Smooth muscle cell (in vitro differentiated cells): Measurements from ENCODE around the gene CD58. TPM values are rescaled to one million over a fixed set of nuclear protein-coding genes. Genes with fewer than 3 reads are reported as not detected.

Source experiments
- DNase-seq: peaks from one replicate; lab custom pipeline; 2025; ENCODE audit not compliant: unreplicated experiment; lab: John Stamatoyannopoulos, UW
- H2AFZ ChIP-seq: fragments of 200-600 bp; sonication (generic); 2 replicates; pipeline ENCODE4 v1.6.0; 2016; ENCODE audit warnings: antibody characterized with exemption, low read depth, mild to moderate bottlenecking
- H3F3A ChIP-seq: fragments of 200-600 bp; sonication (generic); 2 replicates; pipeline ENCODE4 v1.6.0; 2017; ENCODE audit warnings: antibody characterized with exemption, low read depth
- H3K27ac ChIP-seq: fragments of 200-600 bp; sonication (generic); 2 replicates; pipeline ENCODE4 v1.5.1; 2016; ENCODE audit warnings: low read depth, mild to moderate bottlenecking
- H3K27me3 ChIP-seq: fragments of 200-600 bp; sonication (generic); 2 replicates; pipeline ENCODE4 v1.6.1; 2016; ENCODE audit warnings: low read depth, mild to moderate bottlenecking
- H3K36me3 ChIP-seq: fragments of 200-600 bp; sonication (generic); 2 replicates; pipeline ENCODE4 v1.5.1; 2016; ENCODE audit warnings: low read depth
- H3K4me1 ChIP-seq: fragments of 200-600 bp; sonication (generic); 2 replicates; pipeline ENCODE4 v1.5.1; 2016; ENCODE audit warnings: low read depth
- H3K4me2 ChIP-seq: fragments of 200-600 bp; sonication (generic); 2 replicates; pipeline ENCODE4 v1.6.0; 2016; ENCODE audit warnings: mild to moderate bottlenecking
- H3K4me3 ChIP-seq: fragments of 200-600 bp; sonication (generic); 2 replicates; pipeline ENCODE4 v1.5.1; 2016; ENCODE audit warnings: mild to moderate bottlenecking
- H3K79me2 ChIP-seq: fragments of 200-600 bp; sonication (generic); 2 replicates; pipeline ENCODE4 v1.6.0; 2016; ENCODE audit warnings: low read depth, mild to moderate bottlenecking
- H3K9ac ChIP-seq: fragments of 200-600 bp; sonication (generic); 2 replicates; pipeline ENCODE4 v1.6.0; 2016; ENCODE audit warnings: low read depth
- H3K9me3 ChIP-seq: fragments of 200-600 bp; sonication (generic); replicated peaks from 2 replicates; pipeline ENCODE4 v1.5.1; 2016; ENCODE audit warnings: low read depth
- H4K20me1 ChIP-seq: fragments of 200-600 bp; sonication (generic); 2 replicates; pipeline ENCODE4 v1.6.0; 2016; ENCODE audit warnings: low read depth
- WGBS: methylation state at CpG from one replicate; pipeline ENCODE4 v1.1.7; 2016; ENCODE audit warnings: low lambda C conversion rate; 5-methylcytosine and 5-hydroxymethylcytosine counted together
- polyA plus RNA-seq: library from polyadenylated mRNA; unstranded; fragments of >200 nt; fragmentation: Nextera tagmentation; extraction: Ambion mirVana; gene quantifications from 2 replicates; pipeline ENCODE4 v1.2.1, GENCODE V29; 2016
- total RNA-seq: library from RNA; depleted of rRNA; stranded (reverse); fragments of >200 nt; gene quantifications from 2 replicates; pipeline ENCODE4 v1.2.3, GENCODE V29; 2014
- TF ChIP-seq, protein P1 (sequence below): fragments of 200-600 bp; sonication (generic); IDR thresholded peaks from 2 replicates; pipeline ENCODE4 v1.5.1; 2017; ENCODE audit warnings: borderline replicate concordance, mild to moderate bottlenecking, antibody characterized with exemption; ENCODE audit not compliant: insufficient read depth, poor library complexity, severe bottlenecking

The CD58 gene
- total and polyA plus RNA-seq, 2 experiments from 2014 or later, result 33.5 to 43.8 TPM

DNA sequence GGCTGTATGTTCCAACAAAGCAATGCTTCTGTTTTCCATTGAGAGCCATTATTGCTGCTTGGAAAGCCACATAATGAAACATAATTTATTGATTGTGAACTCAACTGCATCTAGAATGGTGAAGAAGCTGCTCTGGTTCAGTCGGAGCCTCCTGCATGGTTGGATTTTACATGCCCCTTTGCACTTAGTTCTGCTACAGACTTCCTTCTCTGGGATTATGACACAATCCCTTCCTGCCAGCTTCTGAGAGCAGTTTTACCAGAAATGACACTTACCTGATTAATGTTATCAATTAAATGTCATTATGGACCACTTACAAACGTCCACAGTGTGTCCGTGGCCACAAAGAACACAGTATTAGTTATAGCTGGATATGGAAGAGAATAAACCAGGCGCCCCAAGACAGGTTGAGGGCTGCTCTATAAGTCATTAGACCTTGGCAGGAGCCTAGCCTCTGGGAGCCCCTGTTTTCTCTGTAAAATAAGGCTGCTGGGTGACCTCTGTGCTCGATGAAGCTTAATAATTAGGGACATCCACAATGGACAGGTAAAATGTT is 7.0 kb upstream of the CD58 start:
- TF ChIP-seq, protein P1, sequence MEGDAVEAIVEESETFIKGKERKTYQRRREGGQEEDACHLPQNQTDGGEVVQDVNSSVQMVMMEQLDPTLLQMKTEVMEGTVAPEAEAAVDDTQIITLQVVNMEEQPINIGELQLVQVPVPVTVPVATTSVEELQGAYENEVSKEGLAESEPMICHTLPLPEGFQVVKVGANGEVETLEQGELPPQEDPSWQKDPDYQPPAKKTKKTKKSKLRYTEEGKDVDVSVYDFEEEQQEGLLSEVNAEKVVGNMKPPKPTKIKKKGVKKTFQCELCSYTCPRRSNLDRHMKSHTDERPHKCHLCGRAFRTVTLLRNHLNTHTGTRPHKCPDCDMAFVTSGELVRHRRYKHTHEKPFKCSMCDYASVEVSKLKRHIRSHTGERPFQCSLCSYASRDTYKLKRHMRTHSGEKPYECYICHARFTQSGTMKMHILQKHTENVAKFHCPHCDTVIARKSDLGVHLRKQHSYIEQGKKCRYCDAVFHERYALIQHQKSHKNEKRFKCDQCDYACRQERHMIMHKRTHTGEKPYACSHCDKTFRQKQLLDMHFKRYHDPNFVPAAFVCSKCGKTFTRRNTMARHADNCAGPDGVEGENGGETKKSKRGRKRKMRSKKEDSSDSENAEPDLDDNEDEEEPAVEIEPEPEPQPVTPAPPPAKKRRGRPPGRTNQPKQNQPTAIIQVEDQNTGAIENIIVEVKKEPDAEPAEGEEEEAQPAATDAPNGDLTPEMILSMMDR, result no peak
- Histone ChIP-seq H3K27ac (no peak overlapping the region), H2AFZ (no peak overlapping the region), H3F3A (peaks cover 8% of the 10 kb centered on the region), H3K4me3 (no peak overlapping the region), H4K20me1 (no peaks in the 10 kb centered on the region), H3K4me2 (no peak overlapping the region), H3K79me2 (no peaks in the 10 kb centered on the region), H3K36me3 (no peaks in the 10 kb centered on the region), H3K9me3 (no peaks in the 10 kb centered on the region), H3K9ac (no peak overlapping the region), H3K27me3 (no peaks in the 10 kb centered on the region), H3K4me1 (peaks cover 6% of the 10 kb centered on the region)
- 88% methylated on average over 5 of the region's 5 CpGs for WGBS
- DNase-seq, result no peak

DNA sequence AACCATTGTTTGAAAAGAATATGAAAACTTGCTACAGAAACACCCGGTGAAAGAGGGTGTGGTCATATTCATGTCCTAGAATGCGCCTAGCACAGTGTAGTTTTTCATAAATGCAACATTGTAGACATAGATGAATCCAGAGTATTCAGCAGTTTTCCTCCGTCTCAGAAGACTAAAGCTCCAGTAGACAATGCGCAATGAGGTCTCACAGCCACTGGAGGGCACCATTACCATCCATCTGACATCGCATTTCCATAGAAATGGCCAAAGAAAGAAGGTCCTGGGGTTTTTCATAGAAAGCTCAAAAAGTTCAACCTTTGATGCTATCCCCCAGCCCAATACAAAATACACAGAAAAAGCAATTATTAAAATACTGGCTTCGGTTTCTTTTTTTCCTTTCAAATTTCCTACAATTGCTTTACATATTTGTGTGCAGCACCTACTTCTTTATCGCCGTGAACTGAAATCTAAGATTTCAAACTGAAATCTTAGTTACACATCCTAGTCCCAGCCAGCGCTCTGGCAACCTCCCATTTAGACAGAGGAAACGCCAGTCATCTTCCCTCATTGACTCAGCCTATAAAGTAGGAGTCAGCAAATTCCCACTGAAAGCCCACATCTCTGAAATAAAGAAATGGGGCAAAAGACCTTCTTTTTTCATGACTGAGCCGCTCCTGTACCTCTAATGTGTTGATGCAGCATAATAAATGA is 3.9 kb upstream of the CD58 start:
- no peak for DNase-seq
- 30% methylated on average over 11 of the region's 11 CpGs for WGBS

DNA sequence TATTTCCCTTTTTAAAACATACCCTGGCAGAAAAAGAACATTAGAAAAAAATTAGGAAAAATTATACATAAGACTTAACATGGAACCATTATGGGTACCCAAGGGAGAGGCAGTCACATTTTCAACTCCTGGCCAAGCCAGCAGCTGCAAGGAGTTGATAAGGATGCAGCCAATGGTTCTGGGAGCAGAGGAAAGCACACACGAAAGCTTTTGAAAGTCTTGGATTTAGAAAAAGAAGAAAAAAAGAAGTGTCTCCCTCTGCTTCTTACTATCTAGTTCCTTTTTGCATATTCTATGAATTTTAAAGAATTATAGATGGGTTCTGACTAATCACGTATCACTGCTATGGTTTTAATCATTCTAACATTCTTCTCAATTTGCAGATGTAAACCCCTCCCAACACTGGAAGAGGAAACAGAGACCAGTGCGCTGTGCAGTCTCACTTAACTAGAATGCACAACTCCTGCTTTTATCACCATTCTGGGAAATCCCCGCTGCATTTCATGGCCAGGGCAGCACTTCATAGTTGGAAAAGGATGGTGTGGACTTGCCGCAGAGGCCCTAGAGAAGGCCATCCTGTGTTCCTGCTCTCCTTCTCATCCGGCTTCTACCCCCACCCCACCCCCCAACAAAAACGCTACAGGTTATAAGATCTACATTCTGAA is 2.7 kb upstream of the CD58 start:
- no peak overlapping the region for H2AFZ ChIP-seq
- peaks cover 12% of the 10 kb centered on the region for H3K4me1 ChIP-seq
- H3K27me3 ChIP-seq, result no peaks in the 10 kb centered on the region
- no peak overlapping the region for H3K4me3 ChIP-seq
- H4K20me1 ChIP-seq, result peaks cover 10% of the 10 kb centered on the region
- peaks cover 2% of the 10 kb centered on the region for H3K79me2 ChIP-seq
- DNase-seq, result no peak
- H3K9me3 ChIP-seq, result no peaks in the 10 kb centered on the region
- H3K36me3 ChIP-seq, result no peaks in the 10 kb centered on the region
- 32% methylated on average over 7 of the region's 7 CpGs for WGBS
- peak overlapping the region; percentile 14 for H3K9ac ChIP-seq
- peak overlapping the region; percentile 80 for H3K27ac ChIP-seq
- H3K4me2 ChIP-seq, result peak overlapping the region; percentile 56
- TF ChIP-seq, protein P1, result no peak
- H3F3A ChIP-seq, result peaks cover 9% of the 10 kb centered on the region

More for the DNA sequence above, 3.9 kb upstream of the CD58 start:
- Histone ChIP-seq H3K4me2 (peak overlapping the region; percentile 77), H2AFZ (peak overlapping the region; percentile 48), H3K9me3 (no peaks in the 10 kb centered on the region), H3K27ac (peak overlapping the region; percentile 80), H3F3A (peaks cover 9% of the 10 kb centered on the region), H3K79me2 (no peaks in the 10 kb centered on the region), H3K4me3 (peak overlapping the region; percentile 17), H3K9ac (no peak overlapping the region), H3K36me3 (no peaks in the 10 kb centered on the region), H3K27me3 (no peaks in the 10 kb centered on the region), H3K4me1 (peaks cover 12% of the 10 kb centered on the region), H4K20me1 (peaks cover 4% of the 10 kb centered on the region)
- TF ChIP-seq, protein P1, result peak; percentile 80
